ENCODE data around the gene CCDC78.

DNA sequence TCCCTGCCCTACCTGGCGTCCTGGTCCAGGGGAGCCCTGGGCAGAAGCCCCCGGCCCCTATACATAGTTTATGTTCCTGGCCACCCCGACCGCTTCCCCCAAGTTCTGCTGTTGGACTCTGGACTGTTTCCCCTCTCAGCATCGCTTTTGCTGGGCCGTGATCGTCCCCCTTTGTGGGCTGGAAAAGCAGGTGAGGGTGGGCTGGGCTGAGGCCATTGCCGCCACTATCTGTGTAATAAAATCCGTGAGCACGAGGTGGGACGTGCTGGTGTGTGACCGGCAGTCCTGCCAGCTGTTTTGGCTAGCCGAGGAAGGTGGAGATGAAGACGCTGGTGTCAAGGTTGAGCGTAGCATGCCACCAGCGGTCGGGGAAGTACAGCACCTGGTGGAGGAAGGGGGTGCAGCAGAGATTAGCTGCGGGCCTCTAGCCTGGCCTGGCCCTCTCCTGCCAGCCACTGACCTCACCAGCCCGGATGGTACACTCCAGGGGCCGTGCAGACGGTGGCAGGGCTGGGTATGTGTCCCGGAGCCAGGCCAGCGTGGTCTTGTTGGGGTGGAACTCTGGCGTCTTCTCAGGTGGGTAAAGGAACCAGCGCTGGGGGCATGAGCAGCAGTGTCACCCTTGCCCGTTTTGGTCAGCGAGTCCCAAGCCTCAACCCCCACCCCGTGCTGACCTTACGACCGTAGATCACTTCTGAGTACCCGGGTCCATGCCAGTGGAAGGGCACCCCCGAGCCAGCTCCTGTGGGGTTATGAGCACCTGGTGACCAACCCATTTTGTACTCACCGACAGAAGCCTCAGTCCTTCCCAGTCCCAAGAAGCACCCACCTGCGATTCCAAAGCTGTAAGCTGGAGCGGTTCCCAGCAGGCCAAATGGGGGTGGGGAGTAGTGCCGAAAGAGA is 43.5 kb downstream of the CCDC78 start:
- TF ChIP-seq, protein P1, sequence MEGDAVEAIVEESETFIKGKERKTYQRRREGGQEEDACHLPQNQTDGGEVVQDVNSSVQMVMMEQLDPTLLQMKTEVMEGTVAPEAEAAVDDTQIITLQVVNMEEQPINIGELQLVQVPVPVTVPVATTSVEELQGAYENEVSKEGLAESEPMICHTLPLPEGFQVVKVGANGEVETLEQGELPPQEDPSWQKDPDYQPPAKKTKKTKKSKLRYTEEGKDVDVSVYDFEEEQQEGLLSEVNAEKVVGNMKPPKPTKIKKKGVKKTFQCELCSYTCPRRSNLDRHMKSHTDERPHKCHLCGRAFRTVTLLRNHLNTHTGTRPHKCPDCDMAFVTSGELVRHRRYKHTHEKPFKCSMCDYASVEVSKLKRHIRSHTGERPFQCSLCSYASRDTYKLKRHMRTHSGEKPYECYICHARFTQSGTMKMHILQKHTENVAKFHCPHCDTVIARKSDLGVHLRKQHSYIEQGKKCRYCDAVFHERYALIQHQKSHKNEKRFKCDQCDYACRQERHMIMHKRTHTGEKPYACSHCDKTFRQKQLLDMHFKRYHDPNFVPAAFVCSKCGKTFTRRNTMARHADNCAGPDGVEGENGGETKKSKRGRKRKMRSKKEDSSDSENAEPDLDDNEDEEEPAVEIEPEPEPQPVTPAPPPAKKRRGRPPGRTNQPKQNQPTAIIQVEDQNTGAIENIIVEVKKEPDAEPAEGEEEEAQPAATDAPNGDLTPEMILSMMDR (IDR thresholded peaks at IDR 0.05; ENCODE audit: low read length), result no peak
- TF ChIP-seq EZH2phosphoT487 (IDR thresholded peaks at IDR 0.05; ENCODE audit: low read length), result no peak
